HG02678 (cell line): ENCODE data around the gene FAM90A26.
"Not testable (repeated sequence)": the region's sequence is repeated elsewhere in the genome, so short reads cannot be mapped to it uniquely, and the experiment has no call there.

Source experiments
- ATAC-seq: cut with Tn5 transposase; IDR thresholded peaks from one replicate; pipeline ENCODE4 v1.9.1; 2021; ENCODE audit warnings: mild to moderate bottlenecking, moderate library complexity; ENCODE audit not compliant: unreplicated experiment

FAM90A26 gene

DNA sequence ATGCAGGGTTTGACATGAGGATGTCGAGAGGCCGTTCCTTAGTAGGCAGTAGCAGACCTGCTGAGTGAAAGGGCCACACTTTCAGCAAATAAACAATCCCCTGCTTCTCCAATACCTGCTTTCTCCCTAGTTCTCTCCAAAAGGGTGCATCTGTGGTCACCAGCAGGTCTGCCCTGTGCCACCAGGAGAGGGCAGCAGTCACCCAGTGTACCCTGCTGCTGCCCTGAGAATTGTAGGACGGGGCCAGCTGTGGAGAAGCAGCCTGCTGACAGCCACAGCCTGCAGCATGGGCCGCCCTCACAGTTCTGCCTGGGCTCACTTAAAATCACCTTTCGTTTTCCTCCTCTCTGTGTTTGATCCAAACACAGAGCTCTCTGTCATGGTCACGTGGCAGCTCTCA lies 11.8 kb upstream of the FAM90A26 start:
- ATAC-seq: not testable (repeated sequence)

- not testable (repeated sequence) for ATAC-seq
Observed at GRCh38 chr4:9160046-9160445, 10.2 kb upstream of the FAM90A26 start.

DNA sequence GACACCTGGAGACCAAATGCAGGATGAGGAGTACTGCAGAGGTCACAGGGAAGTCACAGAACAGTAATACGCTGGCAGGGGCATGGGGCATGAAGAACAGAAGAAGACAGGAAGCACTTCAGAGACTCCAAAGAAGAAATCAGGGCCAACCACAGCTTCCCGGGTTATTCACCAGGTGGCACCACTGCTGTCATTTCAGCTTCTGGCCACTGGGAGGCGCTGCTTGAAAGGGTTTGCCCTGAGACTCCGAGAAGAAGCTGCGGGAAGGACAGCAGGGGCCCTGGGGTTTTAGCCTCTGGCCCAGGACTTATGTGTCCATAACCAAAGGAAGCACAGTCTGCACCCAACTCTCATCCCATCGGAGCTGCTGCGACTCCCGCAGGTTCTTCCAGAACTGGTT lies 4.2 kb upstream of the FAM90A26 start:
- not testable (repeated sequence) for ATAC-seq

DNA sequence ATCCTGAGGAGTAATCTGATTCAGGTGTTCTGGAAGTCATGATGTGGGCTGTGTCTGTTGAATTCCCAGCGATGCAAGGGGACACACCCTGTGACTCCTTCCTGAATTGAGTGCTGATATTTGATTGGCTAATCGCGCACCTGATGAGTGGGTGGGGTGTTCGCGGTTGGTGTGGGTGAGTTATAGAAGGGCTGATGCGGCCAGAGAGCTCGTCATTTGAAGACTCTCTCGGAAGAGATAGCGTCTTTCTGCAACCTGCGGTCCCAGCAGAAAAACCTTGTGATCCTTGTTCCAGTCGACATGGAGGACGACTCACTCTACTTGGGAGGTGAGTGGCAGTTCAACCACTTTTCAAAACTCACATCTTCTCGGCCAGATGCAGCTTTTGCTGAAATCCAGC lies 40.1 kb downstream of the FAM90A26 start, which contains the start of gene USP17L10:
Gene USP17L10, plus strand, starts transcription at position 301 of the 400 bp plus-strand sequence. Its CDS starts 0 bp downstream, at position 301.
- not testable (repeated sequence) for ATAC-seq

DNA sequence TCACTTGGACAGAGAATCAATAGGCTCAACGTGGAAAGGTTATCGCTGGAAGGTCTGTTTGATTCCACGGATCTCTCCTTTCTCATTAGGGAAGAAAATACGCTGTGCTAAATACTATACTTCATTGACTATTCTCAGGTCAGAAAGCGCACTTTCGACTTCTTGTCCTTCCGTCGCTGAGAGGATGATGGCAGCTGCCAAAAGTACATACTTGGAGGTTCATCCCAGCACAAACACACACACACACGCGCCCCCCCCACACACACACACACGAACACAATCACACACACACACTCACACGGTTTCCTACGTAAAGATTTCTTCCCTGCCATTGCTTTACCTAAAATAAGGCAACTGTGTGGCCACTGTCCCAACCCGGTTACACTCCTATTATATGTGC lies 44.5 kb downstream of the FAM90A26 start:
- not testable (repeated sequence) for ATAC-seq

DNA sequence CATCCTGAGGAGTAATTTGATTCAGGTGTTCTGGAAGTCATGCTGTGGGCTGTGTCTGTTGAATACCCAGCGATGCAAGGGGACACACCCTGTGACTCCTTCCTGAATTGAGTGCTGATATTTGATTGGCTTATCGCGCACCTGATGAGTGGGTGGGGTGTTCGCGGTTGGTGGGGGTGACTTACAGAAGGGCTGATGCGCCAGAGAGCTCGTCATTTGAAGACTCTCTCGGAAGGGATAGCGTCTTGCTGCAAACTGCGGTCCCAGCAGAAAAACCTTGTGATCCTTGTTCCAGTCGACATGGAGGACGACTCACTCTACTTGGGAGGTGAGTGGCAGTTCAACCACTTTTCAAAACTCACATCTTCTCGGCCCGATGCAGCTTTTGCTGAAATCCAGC lies 44.9 kb downstream of the FAM90A26 start, which contains the start of gene USP17L11:
Gene USP17L11, plus strand, starts transcription at position 301 of the 400 bp plus-strand sequence. Its CDS starts 0 bp downstream, at position 301.
- not testable (repeated sequence) for ATAC-seq

GRCh38 chr4:9219852-9220251 lies 49.6 kb downstream of the FAM90A26 start, which contains the start of gene USP17L12:
Gene USP17L12 (plus strand): TSS chr4:9220152. CDS start chr4:9220152, 0 bp downstream.
- not testable (repeated sequence) for ATAC-seq

DNA sequence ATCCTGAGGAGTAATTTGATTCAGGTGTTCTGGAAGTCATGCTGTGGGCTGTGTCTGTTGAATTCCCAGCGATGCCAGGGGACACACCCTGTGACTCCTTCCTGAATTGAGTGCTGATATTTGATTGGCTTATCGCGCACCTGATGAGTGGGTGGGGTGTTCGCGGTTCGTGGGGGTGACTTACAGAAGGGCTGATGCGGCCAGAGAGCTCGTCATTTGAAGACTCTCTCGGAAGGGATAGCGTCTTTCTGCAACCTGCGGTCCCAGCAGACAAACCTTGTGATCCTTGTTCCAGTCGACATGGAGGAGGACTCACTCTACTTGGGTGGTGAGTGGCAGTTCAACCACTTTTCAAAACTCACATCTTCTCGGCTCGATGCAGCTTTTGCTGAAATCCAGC lies 54.4 kb downstream of the FAM90A26 start, which contains the start of gene USP17L13:
Gene USP17L13, plus strand, starts transcription at position 301 of the 400 bp plus-strand sequence. Its CDS starts 0 bp downstream, at position 301.
- ATAC-seq: not testable (repeated sequence)
